Hypothalamus (tissue), 51 donors: ENCODE data around the gene HTT.

Source experiments
- DNase-seq, 51 donors: peaks; one replicate each; lab custom pipeline; 2025; lab: John Stamatoyannopoulos, UW

Gene HTT

GRCh38 chr4:3213661-3214250 is 139.3 kb downstream of the HTT start:
- no peak for DNase-seq

- DNase-seq, result no peak
Observed at GRCh38 chr4:3215256-3215655, 140.8 kb downstream of the HTT start.

GRCh38 chr4:3215733-3216132 is 141.3 kb downstream of the HTT start:
- DNase-seq, result no peak

GRCh38 chr4:3217266-3217665 is 142.8 kb downstream of the HTT start:
- DNase-seq, result no peak

GRCh38 chr4:3217771-3218170 is 143.3 kb downstream of the HTT start:
- DNase-seq, result no peak

GRCh38 chr4:3218824-3219760 is 144.6 kb downstream of the HTT start:
- DNase-seq, result no peak

GRCh38 chr4:3219761-3220475 is 145.4 kb downstream of the HTT start:
- no peak for DNase-seq

- no peak for DNase-seq
Observed at GRCh38 chr4:3220476-3221183, 146.1 kb downstream of the HTT start.

GRCh38 chr4:3221184-3221494 is 146.7 kb downstream of the HTT start:
- DNase-seq, result no peak

- no peak for DNase-seq
Observed at GRCh38 chr4:3221996-3222395, 147.5 kb downstream of the HTT start.

GRCh38 chr4:3223346-3223745 is 148.9 kb downstream of the HTT start:
- no peak for DNase-seq

- no peak for DNase-seq
Observed at GRCh38 chr4:3223956-3224748, 149.7 kb downstream of the HTT start.

GRCh38 chr4:3225071-3225850 is 150.8 kb downstream of the HTT start:
- DNase-seq, result no peak

GRCh38 chr4:3225936-3226335 is 151.5 kb downstream of the HTT start:
- no peak for DNase-seq

GRCh38 chr4:3226467-3226866 is 152.0 kb downstream of the HTT start:
- peak in 16 of 51 donors; percentile 11 to 48 (median 28) for DNase-seq

GRCh38 chr4:3226944-3227343 is 152.5 kb downstream of the HTT start:
- no peak for DNase-seq

- DNase-seq, result no peak
Observed at GRCh38 chr4:3227878-3228675, 153.6 kb downstream of the HTT start.

GRCh38 chr4:3228881-3229280 is 154.4 kb downstream of the HTT start:
- DNase-seq, result no peak

GRCh38 chr4:3229328-3229727 is 154.8 kb downstream of the HTT start:
- DNase-seq, result no peak
